GM12872 (cell line): ENCODE results near the gene LPP.

Experiments
- TF ChIP-seq, protein P1 (sequence below): IDR thresholded peaks from 3 replicates; pipeline ENCODE4 v1.5.1; 2011; ENCODE audit warnings: low read depth, mild to moderate bottlenecking, low read length, moderate library complexity; ENCODE audit not compliant: insufficient read depth

The LPP gene

DNA sequence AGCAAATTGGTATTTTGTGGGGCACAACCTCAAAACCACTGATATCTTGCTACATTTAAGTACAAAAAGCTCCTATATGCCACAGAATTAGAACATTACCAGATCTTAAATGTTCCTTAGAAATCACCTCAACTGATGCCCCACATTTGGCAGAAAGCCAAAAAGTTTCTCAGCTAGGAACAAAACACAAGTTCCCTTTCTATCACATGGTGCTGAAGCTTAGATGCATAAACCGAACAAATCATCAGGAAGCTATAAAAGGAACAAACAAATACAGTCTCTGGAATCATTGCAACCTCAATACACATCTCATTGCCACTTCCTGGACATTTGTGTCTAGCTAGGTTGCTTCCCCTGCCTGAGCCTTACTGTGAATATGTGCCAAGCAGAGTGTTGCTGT, 492.6 kb downstream of the LPP start:
- TF ChIP-seq, protein P1, sequence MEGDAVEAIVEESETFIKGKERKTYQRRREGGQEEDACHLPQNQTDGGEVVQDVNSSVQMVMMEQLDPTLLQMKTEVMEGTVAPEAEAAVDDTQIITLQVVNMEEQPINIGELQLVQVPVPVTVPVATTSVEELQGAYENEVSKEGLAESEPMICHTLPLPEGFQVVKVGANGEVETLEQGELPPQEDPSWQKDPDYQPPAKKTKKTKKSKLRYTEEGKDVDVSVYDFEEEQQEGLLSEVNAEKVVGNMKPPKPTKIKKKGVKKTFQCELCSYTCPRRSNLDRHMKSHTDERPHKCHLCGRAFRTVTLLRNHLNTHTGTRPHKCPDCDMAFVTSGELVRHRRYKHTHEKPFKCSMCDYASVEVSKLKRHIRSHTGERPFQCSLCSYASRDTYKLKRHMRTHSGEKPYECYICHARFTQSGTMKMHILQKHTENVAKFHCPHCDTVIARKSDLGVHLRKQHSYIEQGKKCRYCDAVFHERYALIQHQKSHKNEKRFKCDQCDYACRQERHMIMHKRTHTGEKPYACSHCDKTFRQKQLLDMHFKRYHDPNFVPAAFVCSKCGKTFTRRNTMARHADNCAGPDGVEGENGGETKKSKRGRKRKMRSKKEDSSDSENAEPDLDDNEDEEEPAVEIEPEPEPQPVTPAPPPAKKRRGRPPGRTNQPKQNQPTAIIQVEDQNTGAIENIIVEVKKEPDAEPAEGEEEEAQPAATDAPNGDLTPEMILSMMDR, result no peak

GRCh38 chr3:188647237-188647636, 493.3 kb downstream of the LPP start:
- TF ChIP-seq, protein P1, result no peak

GRCh38 chr3:188649521-188649920, 495.6 kb downstream of the LPP start:
- TF ChIP-seq, protein P1, result no peak

GRCh38 chr3:188656196-188656982, 502.4 kb downstream of the LPP start:
- TF ChIP-seq, protein P1, result no peak

DNA sequence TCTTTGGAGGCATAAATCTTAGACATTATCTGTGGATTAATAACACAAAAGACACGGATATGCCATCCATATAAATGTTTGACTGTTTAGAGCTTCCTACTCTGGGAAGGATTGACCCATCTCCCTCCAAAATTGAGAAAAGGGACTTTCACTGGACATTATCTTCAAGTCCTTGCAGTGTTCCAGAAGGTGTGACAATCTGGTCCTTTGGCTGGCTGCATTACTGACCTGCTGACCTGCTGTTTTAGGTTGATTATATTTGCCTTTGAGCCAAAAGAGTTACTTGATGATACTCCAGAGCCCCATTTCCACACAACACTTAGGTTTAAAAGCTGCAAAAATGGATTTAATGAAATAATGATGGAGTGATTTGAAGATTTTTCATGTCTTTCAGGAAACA, 504.6 kb downstream of the LPP start:
- TF ChIP-seq, protein P1, result no peak

- TF ChIP-seq, protein P1, result no peak
Observed at GRCh38 chr3:188659449-188660090, 505.6 kb downstream of the LPP start.

DNA sequence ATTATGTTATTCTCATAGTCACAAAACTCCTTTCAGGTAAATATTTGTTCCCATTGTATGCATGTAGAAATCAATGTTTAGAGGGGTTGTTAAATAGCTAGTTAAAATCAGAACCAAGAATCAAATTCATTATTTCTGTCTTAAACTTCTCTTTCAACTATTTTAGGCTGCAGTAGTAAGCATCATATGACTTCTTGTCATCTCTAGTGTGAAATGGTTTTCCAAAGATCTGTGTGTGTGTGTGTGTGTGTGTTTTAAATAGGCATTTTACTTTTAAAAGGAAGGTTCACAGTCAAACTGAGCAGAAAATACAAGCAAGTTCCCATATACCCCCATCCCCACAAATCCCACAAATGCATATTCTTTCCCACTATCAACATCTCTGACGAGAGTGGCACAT, 506.5 kb downstream of the LPP start:
- TF ChIP-seq, protein P1, result no peak
